NCI-H2196 treated with DMSO at 0.1 percent for 48 hours (cell line): ENCODE measurements around the gene TPST2.

Experiments
- DNase-seq: peaks from one replicate; lab custom pipeline; 2025; ENCODE audit not compliant: unreplicated experiment; lab: John Stamatoyannopoulos, UW

The TPST2 gene

DNA sequence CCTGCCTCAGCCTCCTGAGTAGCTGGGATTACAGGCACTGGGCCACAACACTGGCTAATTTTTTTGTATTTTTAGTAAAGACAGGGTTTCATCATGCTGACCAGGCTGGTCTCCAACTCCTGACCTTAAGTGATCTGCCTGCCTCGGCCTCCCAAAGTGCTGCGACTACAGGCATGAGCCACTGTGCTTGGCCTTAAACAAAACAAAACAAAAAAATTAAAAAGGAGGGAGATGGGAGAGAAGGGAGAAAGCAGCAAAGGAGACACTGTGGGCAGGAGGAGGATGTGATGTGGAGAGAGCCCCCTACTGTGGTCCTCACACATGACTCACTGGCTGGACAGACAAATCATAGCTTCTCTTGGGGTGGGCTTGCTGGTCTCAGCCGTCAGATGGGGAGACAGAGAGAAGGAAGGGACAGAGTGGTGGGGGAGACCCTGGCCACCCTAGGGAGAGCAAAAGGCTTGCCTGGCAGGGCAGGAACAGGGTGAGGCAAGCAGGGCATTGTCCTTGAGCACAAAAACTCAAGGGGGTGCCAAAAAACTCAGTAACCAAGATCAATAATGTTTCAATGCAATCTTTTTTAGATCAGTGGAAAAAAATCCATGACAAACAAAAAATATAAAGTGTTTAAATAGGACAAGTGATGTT is 31.6 kb downstream of the TPST2 start:
- DNase-seq, result no peak

DNA sequence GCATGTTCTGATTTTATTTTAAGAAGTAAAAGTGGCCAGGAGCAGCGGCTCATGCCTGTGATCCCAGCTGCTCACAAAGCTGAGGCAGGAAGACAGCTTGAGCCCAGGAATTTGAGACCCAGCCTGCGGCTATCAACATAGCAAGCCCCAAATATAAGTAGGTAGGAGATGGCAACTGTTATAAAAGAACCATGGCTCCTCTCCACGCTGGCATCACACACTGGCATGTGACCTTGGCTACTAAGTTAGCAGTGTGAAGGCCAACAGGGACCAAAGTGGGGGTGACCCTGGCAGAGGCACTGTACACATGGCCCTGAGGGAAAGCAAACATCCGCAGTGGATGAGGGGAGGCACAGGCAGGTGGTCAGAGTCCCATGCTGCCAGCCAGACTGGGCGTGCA is 33.0 kb downstream of the TPST2 start:
- no peak for DNase-seq

DNA sequence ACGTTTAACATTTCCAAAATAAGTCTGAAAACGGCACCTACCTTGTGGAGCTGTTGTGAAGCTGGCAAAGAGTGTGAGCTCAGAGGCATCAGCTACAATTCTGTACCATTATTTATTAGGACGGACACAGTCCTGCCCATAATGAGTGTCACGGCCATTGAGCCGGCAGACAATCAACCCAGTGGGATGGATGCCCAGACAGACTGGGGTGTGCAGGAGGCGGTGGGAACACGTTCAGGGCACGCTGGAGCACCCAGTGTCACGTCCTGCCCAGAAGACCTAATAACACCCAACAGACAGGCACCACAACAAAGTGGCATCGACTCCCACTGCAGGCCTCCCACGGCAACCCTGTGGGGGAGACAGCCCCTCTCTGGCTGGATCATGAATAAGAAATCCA is 34.5 kb downstream of the TPST2 start:
- no peak for DNase-seq

DNA sequence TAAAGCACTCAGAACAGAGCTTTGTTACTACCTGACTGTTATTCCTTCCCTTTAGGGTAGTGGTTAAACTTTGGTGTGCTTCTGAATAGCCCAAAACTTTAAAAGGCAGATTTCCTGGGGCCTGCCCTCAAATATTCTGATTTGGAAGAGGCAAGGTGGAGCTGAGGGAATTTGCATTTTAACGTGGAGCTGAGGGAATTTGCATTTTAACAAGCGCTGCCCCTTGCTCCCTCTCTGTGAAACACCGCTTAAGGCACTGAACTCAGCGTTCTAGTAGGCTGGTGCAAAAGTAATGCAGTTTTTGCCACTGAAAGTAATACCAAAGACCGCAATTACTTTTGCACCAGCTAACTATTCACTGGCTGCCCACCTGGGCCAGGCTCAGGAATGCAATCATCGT is 35.0 kb downstream of the TPST2 start:
- no peak for DNase-seq

DNA sequence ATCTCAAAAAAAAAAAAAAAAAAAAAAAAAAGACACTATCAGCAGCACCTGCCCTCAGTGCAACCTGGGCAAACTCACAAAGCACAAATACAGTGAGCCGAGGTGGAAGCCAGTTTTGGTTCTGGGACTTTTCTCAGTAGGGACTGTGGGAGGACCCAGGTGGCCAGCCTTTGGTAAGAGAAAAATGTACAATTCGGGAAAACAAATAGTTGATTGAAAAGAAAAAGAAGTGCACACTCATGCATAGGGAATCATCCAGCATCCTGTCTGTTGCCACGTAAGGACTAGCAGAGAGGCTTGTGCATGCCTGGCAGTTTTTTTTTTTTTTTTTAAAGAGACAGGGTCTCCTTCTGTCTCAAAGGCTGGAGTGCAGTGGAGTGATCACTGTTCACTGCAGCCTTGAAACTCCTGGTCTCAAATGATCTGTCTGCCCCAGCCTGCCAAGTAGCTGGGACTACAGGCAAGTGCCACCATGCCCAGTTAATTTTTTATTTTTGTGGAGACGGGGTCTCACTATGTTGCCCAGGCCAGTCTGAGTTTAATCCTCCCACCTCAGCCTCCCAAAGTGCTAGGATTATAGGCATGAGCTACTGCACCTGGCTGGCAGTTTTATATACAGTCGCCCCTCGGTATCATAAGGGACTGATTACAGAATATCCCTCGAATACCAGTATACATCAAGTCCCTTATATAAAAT is 36.7 kb downstream of the TPST2 start:
- DNase-seq, result no peak

DNA sequence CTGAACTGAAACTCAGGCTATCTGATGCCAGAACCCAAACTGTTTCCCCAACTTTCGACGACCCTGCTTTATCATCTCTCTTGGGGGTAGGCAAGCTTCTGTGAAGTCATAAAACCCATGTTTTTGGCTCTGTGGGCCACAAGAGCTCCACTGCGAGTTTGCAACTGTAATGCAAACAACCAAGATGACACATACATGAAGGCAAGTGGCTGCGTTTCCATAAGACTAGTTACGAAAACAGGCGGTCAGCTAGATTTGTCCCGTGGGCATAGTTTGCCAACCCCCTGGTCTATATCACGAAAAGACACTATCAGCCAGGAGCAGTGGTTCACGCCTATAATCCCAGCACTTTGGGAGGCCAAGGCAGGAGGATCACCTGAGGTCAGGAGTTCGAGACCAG is 37.5 kb downstream of the TPST2 start:
- no peak for DNase-seq

DNA sequence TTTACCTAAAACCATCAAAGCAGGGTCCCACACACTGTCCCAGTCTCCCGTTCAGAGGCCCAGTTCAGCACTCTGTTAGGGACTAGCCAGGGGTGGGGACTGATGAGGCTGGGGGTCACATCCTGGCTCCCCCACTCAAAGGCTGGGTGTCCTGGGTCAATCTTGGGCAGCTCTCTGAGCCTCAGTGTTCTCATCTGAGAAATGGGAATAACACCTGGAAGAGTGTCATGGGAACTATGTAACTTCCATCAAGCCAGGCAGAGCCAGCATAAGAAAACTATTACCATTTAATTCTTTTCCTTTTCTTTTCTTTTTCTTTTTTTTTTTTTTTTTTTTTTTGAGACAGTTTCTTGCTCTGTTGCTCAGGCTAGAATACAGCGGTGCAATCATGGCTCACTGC is 38.4 kb downstream of the TPST2 start:
- no peak for DNase-seq

DNA sequence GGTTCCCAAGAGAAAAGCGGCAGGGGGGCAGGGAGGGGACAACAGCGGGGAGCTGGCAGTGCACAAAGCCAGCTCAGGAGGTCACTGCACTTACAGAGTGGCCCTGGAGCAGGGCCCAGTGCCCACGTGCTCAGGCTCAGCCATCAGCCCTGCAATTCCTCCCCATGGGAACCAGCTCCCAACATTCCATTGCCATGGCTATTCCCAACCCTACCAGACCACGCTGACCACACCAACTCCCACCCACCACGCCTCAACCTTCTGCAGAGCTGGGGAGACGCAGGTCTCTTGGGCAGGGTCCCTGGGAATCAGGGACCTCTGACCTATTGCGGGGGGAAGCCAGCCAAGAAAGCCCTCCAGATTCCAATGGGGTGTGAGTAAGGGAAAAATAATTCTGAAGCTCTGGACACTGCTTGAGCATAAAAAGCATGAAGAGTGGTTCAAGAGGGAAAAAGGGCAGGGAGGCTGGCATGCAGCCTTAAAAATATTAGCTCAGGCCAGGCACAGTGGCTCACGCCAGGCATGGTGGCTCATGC is 39.4 kb downstream of the TPST2 start:
- DNase-seq, result no peak

DNA sequence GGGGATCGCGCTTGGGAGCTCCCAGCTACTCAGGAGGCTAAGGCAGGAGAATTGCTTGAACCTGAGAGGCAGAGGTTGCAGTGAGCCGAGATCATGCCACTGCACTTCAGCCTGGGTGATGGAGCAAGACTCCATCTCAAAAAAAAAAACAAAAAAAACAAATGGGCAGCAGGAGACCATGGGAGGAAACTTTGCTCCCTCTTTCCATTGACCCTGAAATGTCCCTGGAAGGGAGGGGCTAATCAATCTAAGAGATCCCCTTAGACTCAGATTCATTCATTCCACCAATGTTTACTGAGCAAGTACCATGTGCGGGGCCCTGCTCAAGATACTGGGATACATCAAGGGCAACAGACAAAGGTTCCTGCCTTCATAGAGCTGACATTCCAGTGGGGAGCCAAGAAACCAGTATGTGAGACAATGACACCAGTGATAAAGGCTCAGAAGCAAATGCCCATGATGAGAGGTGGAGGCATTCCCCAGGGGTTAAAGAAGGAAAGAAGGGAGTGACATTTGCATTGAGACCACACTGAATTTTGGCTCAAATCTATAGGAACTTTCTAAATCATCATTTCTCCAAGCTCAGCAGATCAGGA is 39.9 kb downstream of the TPST2 start:
- DNase-seq, result no peak

DNA sequence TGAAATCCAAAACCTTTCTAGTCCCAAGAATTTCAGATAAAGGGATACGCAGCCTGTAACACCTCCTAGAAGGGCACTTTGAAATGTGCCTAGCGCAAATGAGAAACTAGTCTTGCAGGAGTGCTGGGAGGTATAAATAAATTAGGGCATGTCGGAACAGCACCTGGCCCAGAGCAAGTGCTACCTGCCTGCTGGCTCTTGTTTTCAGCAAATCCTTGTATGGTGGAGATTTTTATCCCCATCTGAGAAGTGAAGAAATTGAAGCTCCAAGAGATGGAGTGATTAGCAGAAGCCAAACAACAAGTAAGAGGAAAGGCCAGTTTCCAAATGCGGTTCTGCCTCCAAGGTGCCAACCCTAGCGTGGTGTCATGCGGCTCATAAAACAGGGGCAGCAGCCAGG is 40.9 kb downstream of the TPST2 start:
- no peak for DNase-seq

DNA sequence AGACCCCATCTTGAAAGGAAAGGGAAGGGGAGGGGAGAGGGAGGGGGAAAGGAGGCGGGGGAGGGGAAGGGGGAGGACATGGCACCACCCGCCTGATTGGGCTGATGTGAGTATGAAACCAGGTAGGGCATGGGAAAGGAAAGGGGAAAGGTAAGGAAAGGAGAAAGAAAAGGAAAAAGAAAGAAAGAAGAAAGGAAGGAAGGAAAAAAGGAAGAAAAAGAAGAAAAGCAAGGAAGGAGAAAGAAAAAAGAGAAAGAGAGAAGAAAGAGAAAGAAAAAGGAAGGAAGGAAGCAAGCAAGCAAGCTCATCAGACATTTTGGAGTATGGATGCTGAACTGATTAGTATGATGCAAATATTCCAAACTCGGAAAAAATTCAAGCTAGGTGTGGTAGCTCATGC is 41.6 kb downstream of the TPST2 start:
- no peak for DNase-seq

DNA sequence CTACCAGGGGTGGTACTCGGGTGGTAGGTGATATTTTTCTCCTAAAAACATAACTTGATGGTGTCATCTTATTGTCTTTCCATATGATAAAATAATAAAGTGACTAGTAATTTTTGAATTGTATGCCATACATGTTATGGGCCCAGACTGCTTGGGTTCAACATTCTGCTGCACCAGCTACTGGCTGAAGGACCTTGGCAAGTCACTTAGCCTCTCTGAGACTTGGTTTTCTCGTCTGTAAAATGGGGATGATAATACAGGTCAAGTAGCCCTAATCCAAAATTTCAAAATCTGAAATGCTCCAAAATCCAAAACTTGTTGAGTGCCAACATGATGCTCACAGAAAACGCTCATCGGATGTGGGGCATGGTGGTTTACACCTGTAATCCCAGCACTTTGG is 42.1 kb downstream of the TPST2 start:
- DNase-seq, result no peak

DNA sequence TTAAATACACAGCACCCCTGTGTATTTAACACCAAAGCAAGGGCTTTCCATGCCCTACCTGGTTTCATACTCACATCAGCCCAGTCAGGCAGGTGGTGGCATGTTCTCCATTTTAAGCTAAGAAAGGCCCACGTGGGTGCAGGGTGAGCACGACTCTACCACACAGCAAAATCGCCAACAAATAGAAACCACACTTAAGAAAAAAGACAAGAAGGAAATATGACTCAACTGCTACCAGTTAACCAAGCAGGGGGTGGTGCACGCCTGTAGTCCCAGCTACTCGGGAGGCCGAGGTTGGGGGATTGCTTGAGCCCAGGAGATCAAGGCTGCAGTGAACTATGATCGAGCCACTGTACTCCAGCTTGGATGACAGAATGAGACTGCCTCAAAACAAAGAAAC is 42.5 kb downstream of the TPST2 start:
- no peak for DNase-seq

DNA sequence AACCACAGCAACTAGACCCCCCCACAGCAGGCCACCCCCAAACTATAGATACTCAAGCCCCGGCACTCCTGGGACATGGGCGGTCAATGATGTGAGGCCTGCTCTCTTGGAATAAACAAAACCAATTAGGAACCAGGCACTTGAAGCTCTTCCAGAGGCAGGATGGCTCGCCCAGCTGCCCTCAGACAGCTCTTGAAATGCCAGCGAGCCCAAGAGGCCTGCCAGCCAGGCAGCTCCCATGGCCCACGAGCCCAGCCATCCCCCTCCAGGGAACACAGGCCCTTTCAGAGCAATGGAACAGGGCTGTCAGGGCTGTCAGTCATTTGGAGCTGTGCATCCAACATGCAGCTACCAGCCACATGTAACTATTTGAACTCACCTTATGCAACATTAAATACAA is 43.6 kb downstream of the TPST2 start:
- no peak for DNase-seq

DNA sequence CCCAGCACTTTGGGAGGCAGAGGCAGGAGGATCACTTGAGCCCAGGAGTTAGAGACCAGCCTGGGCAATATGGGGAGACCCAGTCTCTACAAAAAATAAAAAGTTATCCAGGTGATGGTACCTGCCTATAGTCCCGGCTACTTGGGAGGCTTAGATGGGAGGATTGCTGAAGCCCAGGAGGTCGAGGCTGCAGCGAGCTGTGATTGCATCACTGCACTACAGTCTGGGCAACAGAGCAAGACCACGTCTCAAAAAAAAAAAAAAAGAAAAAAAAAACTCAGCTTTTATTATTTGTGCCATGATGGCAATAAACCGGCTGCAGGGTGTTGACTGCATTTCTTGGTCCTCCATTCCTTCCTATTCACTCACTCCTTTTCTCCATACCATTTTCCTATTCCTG is 44.1 kb downstream of the TPST2 start:
- DNase-seq, result no peak

DNA sequence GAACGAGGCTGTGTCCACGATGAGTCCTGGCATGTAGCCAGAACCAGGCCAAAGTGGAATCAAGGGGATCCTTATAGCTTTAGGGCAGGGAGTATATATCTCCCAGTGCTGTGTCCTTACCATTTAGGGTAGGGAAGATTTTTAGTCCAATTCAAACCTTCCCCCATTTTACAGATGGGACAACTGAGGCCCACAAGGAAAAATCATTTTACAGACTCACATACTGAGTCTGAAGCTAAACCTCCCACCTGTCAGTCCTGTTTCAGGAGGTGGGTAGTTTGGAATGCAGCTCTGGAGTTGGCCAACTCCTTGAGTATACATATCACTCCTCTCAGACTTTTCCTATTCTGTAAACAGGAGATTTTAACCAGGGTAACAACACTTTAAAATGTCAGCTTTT is 44.5 kb downstream of the TPST2 start:
- DNase-seq, result no peak

DNA sequence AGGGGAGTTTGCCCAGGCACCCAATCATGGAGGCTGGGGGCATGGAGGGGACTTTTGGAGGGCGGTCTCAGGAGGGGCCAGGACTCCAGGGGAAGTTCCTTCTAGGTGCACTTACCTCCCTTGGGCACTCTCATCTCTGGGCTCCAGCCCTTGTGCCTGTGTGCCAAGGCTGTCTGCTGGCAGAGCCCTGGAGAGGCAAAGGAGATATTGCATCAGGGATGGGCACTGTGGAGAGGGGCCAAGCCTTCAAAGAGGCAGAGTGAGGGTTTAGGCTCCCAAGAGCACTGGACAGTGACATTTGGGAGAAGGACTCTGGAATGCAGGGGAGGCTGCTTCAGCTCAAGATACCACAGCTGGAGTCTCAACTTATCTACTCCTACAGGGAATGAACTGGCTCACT is 45.4 kb downstream of the TPST2 start:
- no peak for DNase-seq

DNA sequence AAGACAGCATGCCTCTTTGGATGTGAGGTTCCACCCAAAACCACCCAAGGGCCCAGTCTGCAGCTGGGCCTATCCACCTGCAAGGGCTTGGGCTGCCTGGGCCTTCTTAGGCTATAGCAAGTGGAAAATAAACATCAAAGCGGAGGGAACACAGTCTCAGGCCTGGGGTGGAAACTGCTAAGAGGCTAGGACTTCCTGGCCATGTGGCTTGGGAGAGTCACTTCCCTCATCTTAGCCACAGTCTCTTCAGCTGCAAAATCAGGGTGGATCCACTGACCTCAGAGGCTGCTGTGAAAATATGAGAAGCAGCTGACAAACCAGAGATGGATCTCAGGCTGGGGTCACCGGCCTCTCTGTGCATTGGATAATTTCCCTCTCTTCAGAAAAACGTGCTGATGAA is 47.1 kb downstream of the TPST2 start:
- DNase-seq, result no peak

DNA sequence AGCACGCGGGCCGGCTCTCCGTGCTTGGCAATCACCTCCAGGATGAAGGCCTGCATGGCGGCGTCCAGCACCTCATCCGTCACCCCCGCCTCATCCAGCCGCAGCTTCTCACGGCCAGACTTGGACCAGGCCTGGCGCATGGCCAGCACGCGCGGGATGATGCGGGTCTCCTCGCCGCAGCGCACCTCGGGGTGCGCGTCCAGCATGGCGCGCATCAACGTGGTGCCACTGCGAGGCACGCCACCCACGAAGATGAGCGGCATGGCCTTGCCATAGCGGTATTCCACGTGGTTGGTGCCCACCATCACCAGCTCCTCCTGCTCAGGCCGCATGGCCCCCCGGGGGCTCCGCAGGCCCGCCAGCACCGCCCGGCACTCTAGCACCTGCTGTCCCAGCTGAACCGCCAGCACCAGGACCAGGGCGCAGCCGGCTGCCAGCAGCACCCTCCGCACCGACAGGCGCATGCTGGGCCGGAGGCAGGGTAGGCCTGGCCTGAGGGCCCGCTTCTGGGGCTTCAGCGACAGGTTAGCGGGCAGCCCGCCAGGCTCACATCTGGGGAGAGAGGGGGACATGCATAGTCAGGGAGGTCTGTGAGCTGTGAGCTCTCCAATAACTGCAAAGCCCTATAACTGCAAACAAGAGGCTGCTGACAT is 48.6 kb downstream of the TPST2 start:
- no peak for DNase-seq

DNA sequence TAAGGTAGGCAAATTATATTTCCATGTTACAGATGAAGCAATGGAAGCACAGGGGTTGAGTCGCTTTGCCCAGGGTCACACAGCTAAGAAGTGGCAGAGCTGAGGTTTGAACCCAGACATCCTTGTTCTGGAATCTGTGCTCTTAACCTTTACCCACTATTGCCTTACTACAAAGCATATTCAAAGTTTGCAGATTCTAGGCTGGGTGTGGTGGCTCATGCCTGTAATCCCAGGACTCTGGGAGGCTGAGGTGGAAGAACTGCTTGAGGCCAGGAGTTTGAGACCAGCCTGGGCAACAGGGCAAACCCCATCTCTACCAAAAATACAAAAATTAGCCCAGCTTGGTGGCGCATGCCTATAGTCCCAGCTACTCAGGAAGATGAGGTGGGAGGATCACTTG is 49.8 kb downstream of the TPST2 start:
- no peak for DNase-seq

DNA sequence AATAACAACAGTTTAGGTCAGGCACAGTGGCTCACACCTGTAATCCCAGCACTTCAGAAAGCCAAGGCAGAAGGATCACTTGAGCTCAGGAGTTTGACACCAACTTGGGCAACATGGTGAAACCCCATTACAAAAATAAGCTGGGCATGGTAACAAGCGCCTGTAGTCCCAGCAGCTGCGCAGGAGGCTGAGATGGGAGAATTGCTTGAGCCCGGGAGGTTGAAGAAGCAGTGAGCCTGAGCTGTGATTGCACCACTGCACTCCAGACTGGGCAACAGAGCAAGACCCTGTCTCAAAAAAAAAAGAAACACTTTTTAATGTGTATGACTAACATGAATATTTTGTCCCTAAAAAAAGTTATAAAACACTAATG is 53.2 kb downstream of the TPST2 start:
- DNase-seq, result no peak
